HG03103 (cell line): ENCODE measurements around the gene ADGRD1.
"Not testable (repeated sequence)": the region's sequence is repeated elsewhere in the genome, so short reads cannot be mapped to it uniquely, and the experiment has no call there.

Source experiments
- ATAC-seq: cut with Tn5 transposase; IDR thresholded peaks from one replicate; pipeline ENCODE4 v1.9.1; 2021; ENCODE audit warnings: low read depth; ENCODE audit not compliant: unreplicated experiment

The ADGRD1 gene

GRCh38 chr12:130937063-130937462 lies 16.6 kb upstream of the ADGRD1 start:
- no peak for ATAC-seq

GRCh38 chr12:130937546-130937945 lies 16.2 kb upstream of the ADGRD1 start:
- ATAC-seq: not testable (repeated sequence)

- ATAC-seq: no peak
Measured at GRCh38 chr12:130938186-130938585, 15.5 kb upstream of the ADGRD1 start.

- ATAC-seq: no peak
Measured at GRCh38 chr12:130944878-130945277, 8.8 kb upstream of the ADGRD1 start.

GRCh38 chr12:130945786-130946492 lies 7.8 kb upstream of the ADGRD1 start:
- no peak for ATAC-seq

- no peak for ATAC-seq
Measured at GRCh38 chr12:130947028-130947613, 6.6 kb upstream of the ADGRD1 start.

GRCh38 chr12:130948136-130948535 lies 5.6 kb upstream of the ADGRD1 start:
- no peak for ATAC-seq

- ATAC-seq: no peak
Measured at GRCh38 chr12:130948751-130949150, 5.0 kb upstream of the ADGRD1 start.

- ATAC-seq: no peak
Measured at GRCh38 chr12:130949806-130950205, 3.9 kb upstream of the ADGRD1 start.

GRCh38 chr12:130951636-130952035 lies 2.1 kb upstream of the ADGRD1 start:
- no peak for ATAC-seq

GRCh38 chr12:130952171-130952954 lies 1.3 kb upstream of the ADGRD1 start:
- ATAC-seq: no peak

- ATAC-seq: no peak
Measured at GRCh38 chr12:130954544-130954831, 781 bp downstream of the ADGRD1 start.

GRCh38 chr12:130955238-130955816 lies 1.6 kb downstream of the ADGRD1 start:
- no peak for ATAC-seq

- no peak for ATAC-seq
Measured at GRCh38 chr12:130956009-130956408, 2.3 kb downstream of the ADGRD1 start.

GRCh38 chr12:130956456-130957303 lies 3.0 kb downstream of the ADGRD1 start:
- no peak for ATAC-seq

- no peak for ATAC-seq
Measured at GRCh38 chr12:130957304-130957621, 3.6 kb downstream of the ADGRD1 start.

GRCh38 chr12:130958557-130959140 lies 4.9 kb downstream of the ADGRD1 start:
- ATAC-seq: no peak

- ATAC-seq: no peak
Measured at GRCh38 chr12:130959632-130960031, 5.9 kb downstream of the ADGRD1 start.

- no peak for ATAC-seq
Measured at GRCh38 chr12:130960058-130960457, 6.4 kb downstream of the ADGRD1 start.

GRCh38 chr12:130960787-130961186 lies 7.1 kb downstream of the ADGRD1 start:
- ATAC-seq: no peak
